Measurements from ENCODE around the gene ARHGAP42.

- TF ChIP-seq, protein P1, sequence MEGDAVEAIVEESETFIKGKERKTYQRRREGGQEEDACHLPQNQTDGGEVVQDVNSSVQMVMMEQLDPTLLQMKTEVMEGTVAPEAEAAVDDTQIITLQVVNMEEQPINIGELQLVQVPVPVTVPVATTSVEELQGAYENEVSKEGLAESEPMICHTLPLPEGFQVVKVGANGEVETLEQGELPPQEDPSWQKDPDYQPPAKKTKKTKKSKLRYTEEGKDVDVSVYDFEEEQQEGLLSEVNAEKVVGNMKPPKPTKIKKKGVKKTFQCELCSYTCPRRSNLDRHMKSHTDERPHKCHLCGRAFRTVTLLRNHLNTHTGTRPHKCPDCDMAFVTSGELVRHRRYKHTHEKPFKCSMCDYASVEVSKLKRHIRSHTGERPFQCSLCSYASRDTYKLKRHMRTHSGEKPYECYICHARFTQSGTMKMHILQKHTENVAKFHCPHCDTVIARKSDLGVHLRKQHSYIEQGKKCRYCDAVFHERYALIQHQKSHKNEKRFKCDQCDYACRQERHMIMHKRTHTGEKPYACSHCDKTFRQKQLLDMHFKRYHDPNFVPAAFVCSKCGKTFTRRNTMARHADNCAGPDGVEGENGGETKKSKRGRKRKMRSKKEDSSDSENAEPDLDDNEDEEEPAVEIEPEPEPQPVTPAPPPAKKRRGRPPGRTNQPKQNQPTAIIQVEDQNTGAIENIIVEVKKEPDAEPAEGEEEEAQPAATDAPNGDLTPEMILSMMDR (IDR thresholded peaks at IDR 0.05; ENCODE audit: insufficient read depth, low read length, poor library complexity, severe bottlenecking): no peak
- TF ChIP-seq EZH2phosphoT487 (conservative IDR thresholded peaks at IDR 0.05; ENCODE audit: low read length): no peak
These were observed 274.5 kb downstream of the ARHGAP42 start for GRCh38 chr11:100961633-100962032.

Measured in SU-DHL-6 (cell line).